ENCODE measurements around the gene CAMTA1. TPM values are rescaled to one million over a fixed set of nuclear protein-coding genes. Genes with fewer than 3 reads are reported as not detected.

The CAMTA1 gene
- total and polyA plus RNA-seq, 4 donors: 48.1 to 140 (median 52.3) TPM

DNA sequence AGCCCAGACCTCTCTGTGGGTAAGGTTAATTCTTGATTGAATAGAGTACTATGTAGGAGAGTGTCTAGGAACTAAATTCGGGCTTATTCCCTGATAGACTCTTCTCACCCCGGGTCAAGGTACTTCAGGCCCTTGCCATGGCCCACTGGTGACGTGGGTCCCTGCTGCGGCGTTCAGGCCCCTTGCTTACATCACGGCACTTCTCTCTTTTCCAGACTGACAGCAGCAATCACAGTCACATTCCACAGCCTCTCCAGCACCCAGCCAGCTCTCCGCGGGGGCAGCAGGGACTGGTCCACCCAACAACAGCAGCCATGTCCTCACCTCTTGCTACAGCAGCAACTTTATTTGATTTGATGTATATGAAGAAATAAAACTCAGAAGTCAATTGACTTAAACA is 584.6 kb downstream of the CAMTA1 start:
- Histone ChIP-seq H3K27ac (ENCODE audit: low read depth in 1 of 2, low read length in 1 of 2) (peak overlapping the region in 1 of 2 donors; percentile 27), H3K4me3 (no peak overlapping the region), H3K27me3 (ENCODE audit: control insufficient read depth in 3 of 3, insufficient read depth in 3 of 3, low read length in 2 of 3) (no peaks in the 10 kb centered on the region), H3K36me3 (ENCODE audit: control insufficient read depth in 4 of 4, insufficient read depth in 4 of 4, low read length in 4 of 4) (no peaks in the 10 kb centered on the region), H3K9me3 (ENCODE audit: control insufficient read depth in 4 of 4, insufficient read depth in 3 of 4, low read length in 3 of 4) (no peaks in the 10 kb centered on the region), H3K4me1 (ENCODE audit: control insufficient read depth in 5 of 5, insufficient read depth in 5 of 5, low read length in 5 of 5) (peaks cover 0 to 11% (median 0%) of the 10 kb centered on the region in 5 donors), H3K9ac (ENCODE audit: insufficient read depth in 1 of 2, low read length in 2 of 2) (no peak overlapping the region)
- TF ChIP-seq, protein P1, sequence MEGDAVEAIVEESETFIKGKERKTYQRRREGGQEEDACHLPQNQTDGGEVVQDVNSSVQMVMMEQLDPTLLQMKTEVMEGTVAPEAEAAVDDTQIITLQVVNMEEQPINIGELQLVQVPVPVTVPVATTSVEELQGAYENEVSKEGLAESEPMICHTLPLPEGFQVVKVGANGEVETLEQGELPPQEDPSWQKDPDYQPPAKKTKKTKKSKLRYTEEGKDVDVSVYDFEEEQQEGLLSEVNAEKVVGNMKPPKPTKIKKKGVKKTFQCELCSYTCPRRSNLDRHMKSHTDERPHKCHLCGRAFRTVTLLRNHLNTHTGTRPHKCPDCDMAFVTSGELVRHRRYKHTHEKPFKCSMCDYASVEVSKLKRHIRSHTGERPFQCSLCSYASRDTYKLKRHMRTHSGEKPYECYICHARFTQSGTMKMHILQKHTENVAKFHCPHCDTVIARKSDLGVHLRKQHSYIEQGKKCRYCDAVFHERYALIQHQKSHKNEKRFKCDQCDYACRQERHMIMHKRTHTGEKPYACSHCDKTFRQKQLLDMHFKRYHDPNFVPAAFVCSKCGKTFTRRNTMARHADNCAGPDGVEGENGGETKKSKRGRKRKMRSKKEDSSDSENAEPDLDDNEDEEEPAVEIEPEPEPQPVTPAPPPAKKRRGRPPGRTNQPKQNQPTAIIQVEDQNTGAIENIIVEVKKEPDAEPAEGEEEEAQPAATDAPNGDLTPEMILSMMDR (IDR thresholded peaks at IDR 0.05; ENCODE audit: control extremely low read depth, extremely low read depth): no peak
- 69 to 87% methylated on average over 8 of the region's 8 CpGs for WGBS, 2 donors
- ATAC-seq (ENCODE audit: insufficient read depth, low FRiP score) (no peak), DNase-seq (no peak)

DNA sequence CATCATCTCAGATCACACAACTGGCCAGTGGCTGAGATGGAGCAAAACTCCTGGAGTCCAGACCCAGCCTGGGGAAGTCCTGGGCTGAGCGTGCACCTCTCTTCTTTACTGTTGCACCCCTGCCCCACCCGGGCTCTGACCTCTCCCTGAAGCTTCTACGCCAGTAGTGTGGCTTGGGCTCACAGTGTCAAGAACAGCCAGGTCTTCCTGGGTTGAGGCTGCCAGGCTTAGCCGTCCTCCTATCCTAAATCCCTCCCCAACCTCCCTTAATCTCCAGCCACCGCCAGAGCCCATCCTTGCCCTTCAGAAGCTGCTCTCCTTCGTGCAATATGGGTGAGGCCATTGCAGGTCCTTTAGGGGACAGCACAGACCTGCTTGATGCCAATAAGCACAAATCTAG is 586.7 kb downstream of the CAMTA1 start:
- DNase-seq: no peak
- Histone ChIP-seq H3K36me3 (ENCODE audit: control insufficient read depth in 4 of 4, insufficient read depth in 4 of 4, low read length in 4 of 4) (no peaks in the 10 kb centered on the region), H3K9me3 (ENCODE audit: control insufficient read depth in 4 of 4, insufficient read depth in 3 of 4, low read length in 3 of 4) (no peaks in the 10 kb centered on the region), H3K9ac (ENCODE audit: insufficient read depth in 1 of 2, low read length in 2 of 2) (no peak overlapping the region), H3K27me3 (ENCODE audit: control insufficient read depth in 3 of 3, insufficient read depth in 3 of 3, low read length in 2 of 3) (no peaks in the 10 kb centered on the region), H3K4me3 (no peak overlapping the region), H3K4me1 (ENCODE audit: control insufficient read depth in 5 of 5, insufficient read depth in 5 of 5, low read length in 5 of 5) (peaks cover 0 to 11% (median 0%) of the 10 kb centered on the region in 5 donors), H3K27ac (ENCODE audit: low read depth in 1 of 2, low read length in 1 of 2) (no peak overlapping the region)
- no peak for ATAC-seq (ENCODE audit: insufficient read depth, low FRiP score)
- WGBS, 2 donors: 92 to 95% methylated on average over 6 of the region's 6 CpGs
- TF ChIP-seq, protein P1 (IDR thresholded peaks at IDR 0.05; ENCODE audit: control extremely low read depth, extremely low read depth): no peak

DNA sequence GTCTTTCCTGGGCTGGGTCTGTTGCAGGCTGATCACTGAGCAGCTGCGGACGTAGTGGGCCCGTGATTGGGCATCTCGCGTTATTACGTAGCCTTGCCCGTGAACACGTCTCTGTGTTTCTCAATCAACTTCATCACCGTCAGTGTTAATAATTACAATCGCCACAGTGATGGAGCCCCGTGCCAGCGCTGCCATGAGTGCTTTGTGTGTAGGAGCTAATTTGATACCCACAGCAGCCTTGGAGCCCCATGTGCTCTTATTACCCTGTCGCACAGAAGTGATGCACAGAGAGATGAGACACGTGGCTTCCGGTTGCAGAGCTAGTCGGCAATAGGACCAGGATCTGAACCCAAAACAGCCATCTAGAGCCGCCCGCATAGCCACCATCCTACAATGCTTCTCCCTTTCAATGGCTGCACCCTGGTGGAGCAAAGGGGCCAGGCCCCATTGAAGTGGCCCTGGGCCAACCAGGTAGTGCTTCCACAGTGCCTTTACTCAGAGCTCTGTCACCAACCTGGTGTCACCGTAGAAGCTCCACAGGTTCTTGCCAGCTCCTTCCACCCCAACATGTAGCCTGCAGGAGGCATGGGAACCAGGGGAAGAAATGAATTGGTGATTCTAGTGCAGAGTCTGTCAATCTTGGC is 587.3 kb downstream of the CAMTA1 start:
- Histone ChIP-seq H3K27me3 (ENCODE audit: control insufficient read depth in 3 of 3, insufficient read depth in 3 of 3, low read length in 2 of 3) (no peaks in the 10 kb centered on the region), H3K36me3 (ENCODE audit: control insufficient read depth in 4 of 4, insufficient read depth in 4 of 4, low read length in 4 of 4) (no peaks in the 10 kb centered on the region), H3K27ac (ENCODE audit: low read depth in 1 of 2, low read length in 1 of 2) (no peak overlapping the region), H3K9ac (ENCODE audit: insufficient read depth in 1 of 2, low read length in 2 of 2) (no peak overlapping the region), H3K4me3 (no peak overlapping the region), H3K4me1 (ENCODE audit: control insufficient read depth in 5 of 5, insufficient read depth in 5 of 5, low read length in 5 of 5) (peaks cover 0 to 11% (median 0%) of the 10 kb centered on the region in 5 donors), H3K9me3 (ENCODE audit: control insufficient read depth in 4 of 4, insufficient read depth in 3 of 4, low read length in 3 of 4) (no peaks in the 10 kb centered on the region)
- ATAC-seq (ENCODE audit: insufficient read depth, low FRiP score): no peak
- TF ChIP-seq, protein P1 (IDR thresholded peaks at IDR 0.05; ENCODE audit: control extremely low read depth, extremely low read depth): no peak
- DNase-seq: no peak
- 96% methylated on average over 19 of the region's 19 CpGs for WGBS, 2 donors

DNA sequence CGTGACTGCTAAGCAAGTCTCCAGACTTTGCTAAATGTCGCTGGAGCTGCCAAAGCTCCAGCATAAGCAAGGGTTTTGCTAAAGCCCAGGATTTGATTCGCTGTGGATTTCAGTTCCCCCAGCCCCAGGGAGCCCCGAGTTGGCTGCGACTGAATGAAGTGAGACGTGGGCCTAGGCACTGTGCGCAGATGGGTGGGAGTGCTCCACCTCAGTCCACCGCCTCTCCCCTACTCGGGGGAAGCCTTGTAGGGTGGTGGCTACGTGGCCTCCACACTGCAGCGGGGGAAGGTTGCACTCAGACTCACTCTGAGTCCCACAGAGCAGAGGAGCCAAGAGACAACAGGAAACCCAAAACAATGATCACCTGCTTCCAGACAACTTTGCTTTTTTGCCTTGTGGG is 588.0 kb downstream of the CAMTA1 start:
- no peak for ATAC-seq (ENCODE audit: insufficient read depth, low FRiP score)
- H3K9me3 ChIP-seq (ENCODE audit: control insufficient read depth in 4 of 4, insufficient read depth in 3 of 4, low read length in 3 of 4): no peaks in the 10 kb centered on the region
- TF ChIP-seq, protein P1 (IDR thresholded peaks at IDR 0.05; ENCODE audit: control extremely low read depth, extremely low read depth): no peak
- H3K27ac ChIP-seq (ENCODE audit: low read depth in 1 of 2, low read length in 1 of 2): no peak overlapping the region
- H3K9ac ChIP-seq (ENCODE audit: insufficient read depth in 1 of 2, low read length in 2 of 2): no peak overlapping the region
- H3K4me3 ChIP-seq: no peak overlapping the region
- 89 to 90% methylated on average over 11 of the region's 11 CpGs for WGBS, 2 donors
- no peaks in the 10 kb centered on the region for H3K27me3 ChIP-seq (ENCODE audit: control insufficient read depth in 3 of 3, insufficient read depth in 3 of 3, low read length in 2 of 3)
- peaks cover 0 to 11% (median 0%) of the 10 kb centered on the region in 5 donors for H3K4me1 ChIP-seq (ENCODE audit: control insufficient read depth in 5 of 5, insufficient read depth in 5 of 5, low read length in 5 of 5)
- no peak for DNase-seq
- H3K36me3 ChIP-seq (ENCODE audit: control insufficient read depth in 4 of 4, insufficient read depth in 4 of 4, low read length in 4 of 4): no peaks in the 10 kb centered on the region

All from lung (tissue), 12 donors.